NCI-H187 treated with DMSO at 0.1 percent for 48 hours (cell line): ENCODE measurements around the gene CCDC191.
A peak's percentile ranks its signal among the peaks of the same experiment; 100 is the strongest.

Experiments
- DNase-seq: peaks from one replicate; lab custom pipeline; 2025; lab: John Stamatoyannopoulos, UW

CCDC191 gene

GRCh38 chr3:113966172-113966571, 90.2 kb downstream of the CCDC191 start:
- DNase-seq, result no peak

GRCh38 chr3:113963879-113964278, 92.4 kb downstream of the CCDC191 start:
- DNase-seq, result no peak

GRCh38 chr3:113954091-113954685, 102.1 kb downstream of the CCDC191 start:
- no peak for DNase-seq

- DNase-seq, result no peak
Measured at GRCh38 chr3:113953677-113954076, 102.6 kb downstream of the CCDC191 start.

- no peak for DNase-seq
Measured at GRCh38 chr3:113952921-113953320, 103.4 kb downstream of the CCDC191 start.

- no peak for DNase-seq
Measured at GRCh38 chr3:113948015-113948917, 108.1 kb downstream of the CCDC191 start.

- DNase-seq, result peak; percentile 21
Measured at GRCh38 chr3:113947372-113948014, 108.8 kb downstream of the CCDC191 start, which contains the start of gene ZDHHC23. TSS of gene ZDHHC23 (plus strand) at chr3:113948013. CDS start at chr3:113948803, 790 bp downstream.

GRCh38 chr3:113946831-113947230, 109.5 kb downstream of the CCDC191 start:
- DNase-seq, result no peak

- DNase-seq, result no peak
Measured at GRCh38 chr3:113927556-113927955, 128.8 kb downstream of the CCDC191 start.

GRCh38 chr3:113914646-113915045, 141.7 kb downstream of the CCDC191 start:
- no peak for DNase-seq
